Activated CD4-positive, alpha-beta memory T cell treated with anti-CD3 and anti-CD28 coated beads, Interleukin-2, amount 10 ng/mL, durations not matched to agents 7 days and 5 days (primary cell): Measurements from ENCODE around the gene ATG12. TPM values are rescaled to one million over a fixed set of nuclear protein-coding genes. Genes with fewer than 3 reads are reported as not detected.

Experiments
- CTCF ChIA-PET: fragments of 350-600 bp; sonication (Branson Sonifier 250); formaldehyde crosslinking; loops from one replicate; lab custom pipeline; 2021; ENCODE audit warnings: antibody characterized with exemption, inconsistent platforms; lab: Charles Lee
- POLR2A ChIA-PET: fragments of 350-600 bp; sonication (Branson Sonifier 250); formaldehyde crosslinking; loops from one replicate; lab custom pipeline; 2021; ENCODE audit warnings: antibody characterized with exemption; lab: Charles Lee
- DNase-seq: peaks from one replicate; pipeline ENCODE4 v3.0.0-alpha.2; 2020
- H3K27ac Mint-ChIP-seq: one replicate; pipeline ENCODE4 v1.8.0; 2021; ENCODE audit warnings: mild to moderate bottlenecking, mixed read lengths
- H3K27me3 Mint-ChIP-seq: one replicate; pipeline ENCODE4 v1.8.0; 2021; ENCODE audit warnings: mixed read lengths
- H3K36me3 Mint-ChIP-seq: one replicate; pipeline ENCODE4 v1.8.0; 2021; ENCODE audit warnings: low read depth, mixed read lengths
- H3K4me1 Mint-ChIP-seq: one replicate; pipeline ENCODE4 v1.8.0; 2021; ENCODE audit warnings: mixed read lengths
- H3K4me3 Mint-ChIP-seq: one replicate; pipeline ENCODE4 v1.8.0; 2021; ENCODE audit warnings: mild to moderate bottlenecking, mixed read lengths
- H3K9me3 Mint-ChIP-seq: one replicate; pipeline ENCODE4 v1.8.0; 2021; ENCODE audit warnings: mixed read lengths
- total RNA-seq, 2 experiments: library from RNA; stranded (reverse); gene quantifications; one replicate each; pipeline ENCODE4 v1.2.3, GENCODE V29; 2021

The ATG12 gene
- total RNA-seq, 2 experiments from 2014 or later, result 45.5 to 49.0 TPM

DNA sequence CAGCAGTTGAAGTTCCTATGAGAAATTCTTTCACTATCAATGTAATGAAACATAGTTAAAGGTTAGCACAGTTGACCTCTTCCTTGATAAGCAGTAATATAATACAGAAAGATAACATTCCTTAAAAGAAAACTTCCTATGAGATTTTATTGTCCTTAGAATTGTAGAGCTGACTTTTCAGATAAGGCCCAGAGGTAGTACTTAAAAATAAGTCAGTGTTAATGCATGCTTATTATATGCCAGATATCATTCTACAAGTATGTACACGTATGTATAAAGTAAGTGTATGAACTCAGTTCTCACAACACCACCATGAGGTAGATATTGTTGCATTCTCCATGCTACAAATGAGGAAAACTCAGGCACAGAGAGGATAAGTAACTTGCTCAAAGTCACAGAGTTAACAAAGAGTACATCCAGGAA lies 15.7 kb upstream of the ATG12 start:
- no peak overlapping the region for H3K27ac Mint-ChIP-seq
- peaks cover 15% of the 10 kb centered on the region for H3K36me3 Mint-ChIP-seq
- H3K9me3 Mint-ChIP-seq, result peaks cover 14% of the 10 kb centered on the region
- ChIA-PET CTCF (no interaction called here), POLR2A (no interaction called here)
- no peaks in the 10 kb centered on the region for H3K27me3 Mint-ChIP-seq
- H3K4me3 Mint-ChIP-seq, result no peak overlapping the region
- DNase-seq, result no peak
- H3K4me1 Mint-ChIP-seq, result peaks cover 13% of the 10 kb centered on the region

DNA sequence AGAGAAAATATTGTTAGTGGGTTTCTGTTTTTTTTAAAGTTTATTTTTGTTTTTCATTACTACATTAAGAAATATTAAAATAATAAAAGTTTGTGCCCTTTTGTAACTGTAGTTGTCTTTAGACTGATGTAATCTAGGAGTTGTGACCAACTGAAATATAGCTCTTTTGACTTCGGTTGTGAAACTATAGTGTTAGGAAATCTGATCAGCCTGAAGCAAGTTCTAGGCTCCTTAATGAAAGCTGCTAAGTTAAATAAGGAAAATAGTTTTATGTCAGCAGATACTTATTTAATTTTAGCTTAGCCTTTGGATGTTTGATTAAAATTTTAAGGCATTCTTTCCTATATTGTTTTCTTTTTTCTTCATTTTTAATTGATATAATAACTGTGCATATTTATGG lies 14.6 kb upstream of the ATG12 start:
- Mint-ChIP-seq H3K27me3 (no peaks in the 10 kb centered on the region), H3K27ac (no peak overlapping the region), H3K4me1 (peaks cover 13% of the 10 kb centered on the region), H3K36me3 (peaks cover 12% of the 10 kb centered on the region), H3K9me3 (peaks cover 12% of the 10 kb centered on the region), H3K4me3 (no peak overlapping the region)
- ChIA-PET CTCF (interaction anchor here (1.1 kb wide), 1 partner anchor 10 kb away, joined by 3 read pairs; no protein-coding TSS in a partner anchor), POLR2A (interaction anchor here (1.0 kb wide), 1 partner anchor 13 kb away, joined by 4 read pairs; no protein-coding TSS in a partner anchor)
- DNase-seq, result no peak

DNA sequence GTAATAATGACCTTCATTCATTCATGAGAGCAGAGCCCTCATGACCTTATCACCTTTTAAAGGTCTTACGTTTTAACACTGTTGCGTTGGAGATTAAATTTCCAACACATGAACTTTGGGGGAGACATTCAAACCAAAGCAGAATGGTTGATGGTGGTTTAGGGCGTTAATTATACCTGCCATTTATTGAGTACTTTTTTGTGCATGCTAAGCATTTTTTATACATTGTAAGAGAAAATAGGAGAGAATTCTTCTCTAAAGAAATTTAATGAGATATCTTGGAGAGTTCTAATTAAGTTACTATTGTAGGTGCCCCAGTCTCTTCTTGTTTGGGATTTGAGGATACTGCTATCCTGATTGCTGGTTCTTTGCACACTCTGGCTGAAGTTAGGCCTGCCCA lies 12.8 kb upstream of the ATG12 start:
- H3K4me1 Mint-ChIP-seq, result peaks cover 13% of the 10 kb centered on the region
- no peak overlapping the region for H3K27ac Mint-ChIP-seq
- DNase-seq, result no peak
- H3K9me3 Mint-ChIP-seq, result peaks cover 12% of the 10 kb centered on the region
- ChIA-PET POLR2A (no interaction called here), CTCF (no interaction called here)
- no peaks in the 10 kb centered on the region for H3K27me3 Mint-ChIP-seq
- peaks cover 12% of the 10 kb centered on the region for H3K36me3 Mint-ChIP-seq
- no peak overlapping the region for H3K4me3 Mint-ChIP-seq

DNA sequence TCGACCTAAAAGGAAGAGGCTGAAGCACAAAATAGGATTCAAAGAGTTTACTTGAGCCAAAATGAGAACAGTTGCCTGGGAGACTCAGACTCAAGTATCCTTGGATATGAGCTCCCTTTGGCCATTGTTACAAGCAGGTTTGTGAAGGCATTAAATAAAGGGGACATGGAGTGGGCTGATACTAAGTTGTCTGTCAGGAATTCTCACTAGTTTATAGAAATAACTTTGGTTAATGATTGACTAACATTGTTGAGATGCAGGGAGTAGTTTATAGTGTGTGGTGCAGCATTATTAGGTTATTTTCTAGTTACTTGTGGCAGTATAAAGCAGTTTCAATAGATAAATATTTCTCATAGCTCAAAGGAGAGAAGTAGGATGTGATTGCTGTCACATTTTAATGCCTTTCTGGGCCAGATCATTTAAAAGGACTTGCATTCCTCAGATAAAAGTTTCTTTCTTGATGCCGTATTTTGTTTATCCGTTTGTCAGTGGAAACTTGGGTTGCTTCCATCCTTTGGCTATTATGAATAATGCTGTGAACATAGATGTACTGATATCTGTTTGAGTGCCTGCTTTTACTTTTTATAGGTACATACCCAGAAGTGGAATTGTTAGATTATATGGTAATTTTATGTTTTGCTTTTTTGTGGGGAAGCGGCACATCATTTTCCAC lies 9.5 kb upstream of the ATG12 start:
- Mint-ChIP-seq H3K27ac (no peak overlapping the region), H3K4me1 (no peaks in the 10 kb centered on the region), H3K36me3 (peaks cover 12% of the 10 kb centered on the region), H3K4me3 (no peak overlapping the region), H3K27me3 (no peaks in the 10 kb centered on the region), H3K9me3 (peaks cover 12% of the 10 kb centered on the region)
- no peak for DNase-seq
- ChIA-PET CTCF (no interaction called here), POLR2A (interaction anchor here (2.1 kb wide), 1 partner anchor 10 kb away, joined by 8 read pairs; the partner anchor contains the start of genes AP3S1 and ATG12)

DNA sequence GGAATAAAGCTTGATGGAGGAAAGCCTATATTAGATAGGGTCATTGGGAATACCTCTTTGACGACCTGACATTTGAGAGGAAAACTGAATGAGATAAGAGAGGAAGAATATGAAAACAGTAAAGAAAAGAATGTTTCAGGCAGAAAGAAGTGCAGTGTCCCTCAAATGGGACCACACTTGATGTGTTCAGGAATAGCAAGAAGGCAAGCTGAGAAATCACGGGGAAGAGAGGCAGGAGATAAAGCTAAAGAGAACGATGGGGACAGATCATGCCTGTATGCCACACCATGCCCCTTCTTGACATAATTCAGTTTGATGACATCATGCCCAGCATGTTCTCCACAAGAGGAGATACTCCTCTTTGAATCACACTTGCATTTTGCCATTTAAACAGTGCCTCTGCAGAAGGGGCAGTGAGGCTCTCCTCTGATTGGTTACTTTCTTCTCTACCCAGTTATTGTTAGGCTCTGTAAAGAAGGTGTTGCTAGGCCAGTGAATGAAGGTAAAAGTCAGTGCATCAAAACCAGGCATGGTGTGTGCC lies 8.0 kb upstream of the ATG12 start:
- Mint-ChIP-seq H3K27me3 (no peaks in the 10 kb centered on the region), H3K36me3 (peaks cover 12% of the 10 kb centered on the region), H3K9me3 (peaks cover 12% of the 10 kb centered on the region), H3K4me3 (no peak overlapping the region), H3K4me1 (peaks cover 8% of the 10 kb centered on the region), H3K27ac (no peak overlapping the region)
- CTCF ChIA-PET, result interaction anchor here (0.6 kb wide), 1 partner anchor 12 kb away, joined by 3 read pairs; no protein-coding TSS in a partner anchor
- POLR2A ChIA-PET, result no interaction called here
- no peak for DNase-seq

DNA sequence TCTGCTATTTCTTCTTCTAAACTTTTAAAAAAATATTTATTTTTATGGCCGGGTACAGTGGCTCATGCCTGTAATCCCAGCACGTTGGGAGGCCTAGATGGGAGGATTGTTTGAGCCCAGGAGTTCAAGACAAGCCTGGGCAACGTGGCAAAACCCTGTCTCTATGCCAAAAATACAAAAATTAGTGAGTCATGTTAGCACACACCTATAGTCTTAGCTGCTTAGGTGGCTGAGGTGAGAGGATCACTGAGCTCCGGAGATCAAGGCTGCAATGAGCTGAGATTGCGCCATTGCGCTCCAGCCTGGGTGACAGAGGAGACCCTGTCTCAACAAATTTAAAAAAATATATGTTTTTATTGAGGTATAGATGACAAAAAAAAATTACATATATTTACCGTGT lies 5.9 kb upstream of the ATG12 start:
- H3K36me3 Mint-ChIP-seq, result no peaks in the 10 kb centered on the region
- no peak overlapping the region for H3K27ac Mint-ChIP-seq
- peaks cover 25% of the 10 kb centered on the region for H3K4me1 Mint-ChIP-seq
- H3K9me3 Mint-ChIP-seq, result no peaks in the 10 kb centered on the region
- ChIA-PET POLR2A (no interaction called here), CTCF (no interaction called here)
- no peak overlapping the region for H3K4me3 Mint-ChIP-seq
- no peak for DNase-seq
- H3K27me3 Mint-ChIP-seq, result no peaks in the 10 kb centered on the region

DNA sequence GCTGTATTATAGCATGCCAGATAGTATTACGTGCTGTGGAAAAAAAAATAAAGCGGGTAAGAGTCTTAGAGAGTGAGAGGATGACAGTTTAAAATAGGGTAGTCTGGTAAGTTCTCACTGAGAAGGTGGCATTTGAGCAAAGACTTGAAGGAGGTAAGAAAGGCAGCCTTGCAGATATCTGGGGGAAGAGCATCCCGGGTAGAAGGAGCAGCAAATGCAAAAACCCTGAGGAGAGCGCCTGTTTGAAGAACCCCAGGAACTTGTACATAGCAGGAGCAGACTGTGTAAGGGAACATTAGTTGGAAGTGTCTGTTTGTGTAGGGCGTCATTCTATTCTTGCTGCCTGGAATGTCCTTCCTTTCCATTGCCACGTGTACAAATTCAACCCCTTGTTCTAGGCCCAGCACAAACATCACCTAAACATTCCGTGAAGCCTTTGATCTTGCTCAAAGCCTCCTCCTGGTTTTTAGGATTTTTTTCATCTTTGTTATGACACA lies 3.0 kb upstream of the ATG12 start:
- H3K27me3 Mint-ChIP-seq, result no peaks in the 10 kb centered on the region

DNA sequence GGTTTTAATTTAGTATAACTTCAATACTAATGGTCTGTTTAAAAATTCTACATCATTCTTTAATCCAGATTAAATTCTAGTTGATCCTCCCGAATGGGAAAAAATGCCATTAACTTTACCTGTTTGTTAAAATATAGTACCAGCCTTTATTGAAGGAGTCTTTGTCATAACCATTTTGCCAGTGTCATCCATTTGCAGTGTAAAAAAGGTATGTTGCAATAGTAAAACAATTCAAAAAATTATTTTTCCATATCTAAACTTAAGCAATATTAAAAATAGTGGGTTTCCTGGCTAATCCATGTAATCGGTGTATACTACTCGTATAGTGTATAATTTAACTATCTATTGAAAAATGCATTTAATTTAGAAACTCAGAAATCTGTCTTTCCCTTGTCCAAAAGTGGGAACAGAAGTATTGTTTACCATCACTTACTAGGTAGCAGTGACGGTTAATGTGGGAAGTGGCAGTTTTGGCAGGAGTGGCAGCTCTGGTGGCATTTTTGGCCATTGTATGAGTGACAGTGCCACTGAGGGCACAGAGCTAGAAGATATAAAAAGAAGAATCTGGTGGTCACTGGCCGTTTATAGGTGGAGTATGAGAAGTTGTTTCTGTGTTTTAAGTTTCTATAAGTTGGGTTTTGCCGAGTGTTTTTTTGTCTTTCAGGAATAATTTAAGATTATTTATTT lies 2.2 kb upstream of the ATG12 start:
- Mint-ChIP-seq H3K27me3 (no peaks in the 10 kb centered on the region), H3K27ac (no peak overlapping the region), H3K4me1 (peaks cover 48% of the 10 kb centered on the region), H3K36me3 (peaks cover 6% of the 10 kb centered on the region), H3K9me3 (no peaks in the 10 kb centered on the region), H3K4me3 (peak overlapping the region; percentile 88)
- ChIA-PET CTCF (interaction anchor here (1.2 kb wide), 2 partner anchors 209 to 219 kb away, joined by 4 to 6 read pairs; partner anchors contain the start of gene TMED7), POLR2A (interaction anchor here (1.1 to 1.6 kb wide), 5 partner anchors 9 to 300 kb away, joined by 4 to 8 read pairs (median 5); partner anchors contain the start of gene TMED7)
- DNase-seq, result no peak

More for the DNA sequence above, 3.0 kb upstream of the ATG12 start:
- Mint-ChIP-seq H3K9me3 (no peaks in the 10 kb centered on the region), H3K4me3 (no peak overlapping the region), H3K27ac (no peak overlapping the region), H3K4me1 (peaks cover 40% of the 10 kb centered on the region), H3K36me3 (peaks cover 6% of the 10 kb centered on the region)
- ChIA-PET POLR2A (interaction anchor here (1.6 kb wide), 1 partner anchor 301 kb away, joined by 5 read pairs; no protein-coding TSS in a partner anchor), CTCF (interaction anchor here (1.1 kb wide), 1 partner anchor 17 kb away, joined by 3 read pairs; no protein-coding TSS in a partner anchor)
- DNase-seq, result no peak

DNA sequence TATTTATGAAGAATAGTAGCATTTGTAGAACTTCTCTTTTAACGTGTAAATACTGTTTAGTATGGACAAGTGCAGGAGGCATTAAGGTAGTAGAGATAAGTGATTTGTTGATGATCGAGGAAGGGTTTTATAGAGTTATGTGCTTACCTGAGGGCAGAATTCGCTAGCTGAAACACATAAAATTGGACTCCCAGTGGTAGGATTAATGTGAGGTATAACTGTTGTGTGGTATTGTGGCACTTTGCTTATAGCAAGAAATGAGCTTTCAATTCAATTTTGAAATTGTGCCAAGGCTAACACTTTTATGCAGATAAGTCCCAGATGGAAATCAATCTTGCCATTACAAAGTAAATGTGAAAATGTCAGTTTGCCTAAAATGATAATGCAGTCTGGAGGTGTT lies 1.6 kb upstream of the ATG12 start:
- CTCF ChIA-PET, result interaction anchor here (1.2 kb wide), 2 partner anchors 208 to 218 kb away, joined by 4 to 6 read pairs; partner anchors contain the start of gene TMED7
- Mint-ChIP-seq H3K4me1 (peaks cover 50% of the 10 kb centered on the region), H3K9me3 (no peaks in the 10 kb centered on the region)

DNA sequence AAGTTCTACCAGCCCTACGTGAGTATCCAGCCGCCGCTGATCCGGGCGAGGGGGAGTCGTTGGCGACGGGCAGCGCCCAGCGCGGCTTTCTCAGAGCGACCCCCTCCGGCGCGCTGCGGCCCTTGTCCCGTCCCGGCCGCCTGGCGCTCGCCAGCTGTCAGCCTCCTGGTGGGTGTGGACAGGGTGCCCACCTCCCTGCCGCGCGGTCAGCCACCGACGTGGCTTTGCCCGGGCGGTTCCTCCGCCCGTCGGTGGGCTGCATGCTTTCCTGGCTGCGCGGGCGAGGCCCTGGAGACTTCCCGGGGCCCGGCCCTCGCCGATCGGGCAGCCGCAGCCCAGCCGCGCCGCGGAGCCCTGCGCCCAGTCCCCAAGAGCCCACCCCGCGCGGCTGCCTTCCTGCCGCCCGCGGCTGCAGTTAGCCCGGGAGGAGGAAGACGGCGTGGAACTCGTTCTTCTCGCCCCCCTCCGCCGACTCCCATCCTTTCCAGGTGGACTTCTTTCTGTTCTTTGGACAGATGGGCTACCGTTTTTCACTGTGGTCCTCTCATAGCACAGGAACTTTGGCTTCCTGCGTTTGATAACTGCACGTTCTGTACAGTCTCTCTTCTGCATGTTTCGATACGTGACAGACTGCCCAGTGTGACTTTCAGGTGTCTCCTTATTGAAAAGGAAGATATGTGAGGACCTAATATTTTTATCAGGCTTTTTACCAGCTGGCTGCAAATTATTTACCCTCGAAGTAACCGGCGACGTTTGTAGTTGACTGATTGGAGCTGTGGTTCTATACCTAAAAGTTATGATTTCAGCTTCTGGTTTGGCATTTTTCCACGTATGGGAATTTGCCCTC lies 947 bp upstream of the ATG12 start:
- Mint-ChIP-seq H3K36me3 (peaks cover 13% of the 10 kb centered on the region), H3K4me1 (peaks cover 54% of the 10 kb centered on the region), H3K9me3 (no peaks in the 10 kb centered on the region), H3K4me3 (peak overlapping the region; percentile 88), H3K27ac (peak overlapping the region; percentile 82), H3K27me3 (no peaks in the 10 kb centered on the region)
- DNase-seq, result no peak
- ChIA-PET POLR2A (interaction anchor here (0.7 to 3.7 kb wide), 14 partner anchors 9 to 299 kb away, joined by 3 to 48 read pairs (median 4); partner anchors contain the start of genes COMMD10, FEM1C and TMED7), CTCF (interaction anchor here (1.2 kb wide), 2 partner anchors 208 to 217 kb away, joined by 4 to 6 read pairs; partner anchors contain the start of gene TMED7)

More for the DNA sequence above, 1.6 kb upstream of the ATG12 start:
- peaks cover 8% of the 10 kb centered on the region for H3K36me3 Mint-ChIP-seq
- no peak overlapping the region for H3K27ac Mint-ChIP-seq
- peak overlapping the region; percentile 88 for H3K4me3 Mint-ChIP-seq
- no peaks in the 10 kb centered on the region for H3K27me3 Mint-ChIP-seq
- no peak for DNase-seq
- POLR2A ChIA-PET, result interaction anchor here (1.1 to 1.6 kb wide), 6 partner anchors 10 to 300 kb away, joined by 3 to 8 read pairs (median 4); partner anchors contain the start of gene TMED7

DNA sequence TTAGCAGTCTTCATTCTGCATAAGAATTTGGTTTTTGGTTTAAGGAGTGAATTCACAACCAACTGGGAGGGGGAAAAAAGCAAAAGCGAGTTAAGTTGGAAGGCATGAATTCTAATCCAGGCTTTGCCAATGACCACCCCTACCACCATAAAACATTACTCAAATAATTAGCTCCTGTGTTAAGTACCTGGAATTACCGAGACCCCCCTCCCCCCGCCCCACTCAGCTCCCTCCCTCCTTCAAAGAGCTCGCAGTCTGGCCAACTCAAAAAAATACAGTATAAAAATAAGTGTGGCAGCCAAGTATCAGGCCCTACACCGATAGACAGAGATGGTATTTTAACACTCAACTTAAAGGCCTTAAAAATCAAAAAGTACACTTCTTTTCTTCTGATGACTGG lies 492 bp downstream of the ATG12 start:
- Mint-ChIP-seq H3K27me3 (no peaks in the 10 kb centered on the region), H3K9me3 (no peaks in the 10 kb centered on the region), H3K36me3 (peaks cover 25% of the 10 kb centered on the region), H3K4me1 (peaks cover 56% of the 10 kb centered on the region), H3K4me3 (peak overlapping the region; percentile 88), H3K27ac (peak overlapping the region; percentile 93)
- ChIA-PET POLR2A (interaction anchor here (0.5 to 3.7 kb wide), 17 partner anchors 9 to 579 kb away, joined by 3 to 48 read pairs (median 4); partner anchors contain the start of genes CCDC112, FEM1C and TMED7), CTCF (interaction anchor here (0.7 to 2.0 kb wide), 4 partner anchors 9 to 227 kb away, joined by 3 to 11 read pairs (median 4); no protein-coding TSS in a partner anchor)
- no peak for DNase-seq
